ENCODE measurements around the gene UBE2H.

GRCh38 chr7:129911790-129912189 lies 41.0 kb downstream of the UBE2H start:
- TF ChIP-seq POLR2A (IDR thresholded peaks at IDR 0.05; ENCODE audit: low read depth) (no peak), CTCF (IDR thresholded peaks at IDR 0.05) (no peak), EP300 (IDR thresholded peaks at IDR 0.05) (no peak)
